GM21367 (cell line): ENCODE data around the gene COL20A1.

Experiments
- ATAC-seq: cut with Tn5 transposase; IDR thresholded peaks from one replicate; pipeline ENCODE4 v1.9.1; 2021; ENCODE audit not compliant: unreplicated experiment

COL20A1 gene

DNA sequence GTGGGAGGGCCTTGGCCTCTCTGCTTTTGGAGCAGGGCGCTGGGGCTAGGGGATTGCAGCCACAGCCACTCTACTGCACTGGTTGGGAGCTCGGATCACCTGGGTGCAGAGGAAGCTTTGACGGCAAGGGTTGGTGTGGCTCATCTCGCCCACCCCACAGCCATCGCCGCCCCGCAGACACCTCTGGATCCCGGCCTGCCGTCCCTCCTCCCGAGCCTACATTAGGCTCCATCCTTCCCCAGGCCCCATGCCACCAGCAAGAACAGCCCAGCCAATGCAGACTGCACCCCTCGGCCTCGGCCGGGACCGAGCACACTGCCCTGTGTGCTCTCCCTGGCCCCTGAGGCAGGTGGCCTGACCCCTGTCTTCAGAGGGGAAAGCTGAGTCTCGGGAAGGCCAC is 32.5 kb upstream of the COL20A1 start:
- no peak for ATAC-seq

DNA sequence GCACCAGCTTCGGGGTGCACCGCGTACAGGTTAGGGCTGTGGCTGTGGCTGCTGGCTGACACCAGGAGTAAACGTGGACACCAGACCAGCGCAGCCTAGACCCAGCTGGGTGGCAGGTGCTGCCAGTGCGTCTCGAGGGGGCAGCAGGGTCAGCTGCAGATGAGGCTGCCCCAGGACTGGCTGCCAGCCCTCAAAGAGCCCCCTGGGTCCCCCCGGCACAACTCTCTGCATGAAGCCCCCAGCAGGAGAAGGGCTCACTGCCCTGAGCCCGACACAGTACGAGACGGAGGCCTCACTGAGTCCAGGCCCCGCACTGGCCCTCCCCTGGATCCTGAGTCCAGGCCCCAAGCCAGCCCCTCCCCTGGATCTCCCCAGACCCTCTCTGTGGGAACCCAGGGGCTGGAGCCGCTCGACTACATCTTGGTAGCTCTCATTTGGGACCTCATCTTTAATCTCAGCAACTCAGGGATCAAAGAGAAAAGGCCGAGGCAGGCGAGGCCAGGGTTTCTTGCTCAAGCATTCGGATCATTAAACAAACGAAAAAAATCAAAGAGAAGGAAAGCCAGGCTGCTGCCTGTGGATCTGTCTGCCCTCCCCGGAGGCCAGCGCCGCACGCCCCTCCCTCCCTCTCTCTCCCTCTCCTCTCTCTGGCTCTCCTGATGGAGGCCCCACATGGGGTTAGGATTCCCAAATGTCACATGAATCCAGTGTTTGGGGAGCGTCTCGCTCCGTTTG is 31.8 kb upstream of the COL20A1 start:
- no peak for ATAC-seq

- ATAC-seq, result no peak
These were observed 31.0 kb upstream of the COL20A1 start for GRCh38 chr20:63261795-63262528.

GRCh38 chr20:63262836-63263235 is 30.1 kb upstream of the COL20A1 start:
- no peak for ATAC-seq

DNA sequence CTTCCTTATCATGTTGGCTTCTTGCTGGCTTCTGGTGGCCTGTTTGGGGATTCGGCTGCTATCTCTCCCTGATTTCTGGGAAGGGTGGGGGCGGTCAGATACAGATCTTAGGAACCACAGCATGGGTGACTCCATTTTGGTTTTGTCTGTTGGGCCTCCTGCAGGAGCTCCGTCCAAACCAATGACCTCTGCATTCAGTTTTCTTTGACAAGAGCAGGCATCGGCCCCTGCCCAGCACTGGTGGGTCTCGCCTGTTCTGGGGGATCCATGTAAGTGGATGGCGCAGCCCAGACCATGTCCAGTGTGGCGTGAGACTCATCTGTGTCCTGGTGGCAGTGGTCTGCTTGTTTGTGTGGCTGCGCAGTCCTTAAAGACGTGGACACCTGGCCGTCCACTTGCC is 29.0 kb upstream of the COL20A1 start:
- no peak for ATAC-seq

GRCh38 chr20:63264519-63264918 is 28.5 kb upstream of the COL20A1 start:
- ATAC-seq, result no peak

DNA sequence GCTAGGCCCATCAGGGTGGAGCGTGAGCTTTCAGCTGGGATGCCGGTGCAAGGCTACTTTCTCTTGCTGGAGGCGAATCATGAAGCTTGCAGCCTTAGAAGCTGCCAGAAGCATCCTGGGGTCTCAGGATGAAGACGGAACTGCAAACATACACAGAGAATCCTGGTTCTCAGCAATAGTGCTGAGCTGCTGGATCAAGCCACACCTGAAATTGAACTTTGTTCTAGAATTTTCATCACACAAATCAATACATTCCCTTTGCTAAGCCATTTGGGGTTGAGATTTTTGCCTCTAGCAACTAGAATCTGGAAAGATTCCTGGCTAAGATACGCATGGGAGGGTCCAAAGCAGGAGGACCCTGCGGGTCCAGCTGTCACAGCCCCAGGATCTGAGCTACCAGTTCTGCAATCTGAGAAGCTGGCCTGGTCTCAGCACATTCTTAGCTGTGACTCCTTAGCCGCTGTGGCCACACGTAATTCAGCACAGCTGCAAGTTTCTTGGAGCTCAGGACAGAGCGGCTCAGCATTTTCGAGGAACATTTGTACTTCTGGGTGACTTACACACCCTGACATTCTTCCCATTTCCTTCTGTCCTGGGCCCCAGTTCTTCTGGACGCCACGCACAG is 27.0 kb upstream of the COL20A1 start:
- ATAC-seq, result no peak

- no peak for ATAC-seq
These were observed 25.3 kb upstream of the COL20A1 start for GRCh38 chr20:63267691-63268090.

GRCh38 chr20:63268256-63268655 is 24.7 kb upstream of the COL20A1 start:
- ATAC-seq, result no peak

GRCh38 chr20:63268671-63269439 is 24.1 kb upstream of the COL20A1 start:
- ATAC-seq, result no peak

- no peak for ATAC-seq
These were observed 23.3 kb upstream of the COL20A1 start for GRCh38 chr20:63269724-63270123.

DNA sequence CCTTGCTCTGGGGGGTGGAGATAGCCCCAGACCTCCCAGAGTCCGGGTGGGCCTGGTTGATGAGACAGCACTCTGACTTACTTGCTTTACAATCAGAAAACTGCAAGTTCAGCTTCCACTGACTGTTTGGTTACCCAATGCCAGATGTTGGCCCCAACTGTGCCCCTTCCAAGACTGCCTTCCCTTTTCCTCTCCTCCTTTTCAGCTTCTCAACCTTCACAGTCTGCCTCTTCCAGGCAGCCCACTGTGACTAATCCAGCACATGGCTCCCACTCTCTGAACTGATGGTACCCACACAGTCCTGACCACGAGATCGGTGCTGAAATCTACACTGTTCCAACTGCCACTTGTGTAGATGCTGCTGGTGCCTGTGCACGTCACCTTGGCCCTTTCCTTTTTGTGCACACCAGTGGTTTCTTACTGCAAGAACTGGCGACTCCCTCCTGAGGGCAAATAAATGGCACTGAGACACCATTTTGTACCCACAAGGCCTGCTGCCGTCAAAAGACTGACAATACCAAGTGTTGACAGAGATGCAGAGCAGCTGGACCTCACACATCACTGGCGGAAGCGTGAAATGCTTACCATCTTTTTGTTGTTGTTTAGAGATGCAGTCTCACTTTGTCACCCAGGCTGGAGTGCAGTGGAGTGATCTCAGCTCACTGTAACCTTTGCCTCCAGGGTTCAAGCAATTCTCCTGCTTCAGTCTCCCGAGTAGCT is 22.2 kb upstream of the COL20A1 start:
- ATAC-seq, result no peak

- ATAC-seq, result peak; percentile 80
These were observed 20.6 kb upstream of the COL20A1 start, which contains the start of gene ARFGAP1 for GRCh38 chr20:63272105-63273058. ARFGAP1 (plus strand) TSS chr20:63272813; CDS start chr20:63275581, 2,768 bp downstream.

DNA sequence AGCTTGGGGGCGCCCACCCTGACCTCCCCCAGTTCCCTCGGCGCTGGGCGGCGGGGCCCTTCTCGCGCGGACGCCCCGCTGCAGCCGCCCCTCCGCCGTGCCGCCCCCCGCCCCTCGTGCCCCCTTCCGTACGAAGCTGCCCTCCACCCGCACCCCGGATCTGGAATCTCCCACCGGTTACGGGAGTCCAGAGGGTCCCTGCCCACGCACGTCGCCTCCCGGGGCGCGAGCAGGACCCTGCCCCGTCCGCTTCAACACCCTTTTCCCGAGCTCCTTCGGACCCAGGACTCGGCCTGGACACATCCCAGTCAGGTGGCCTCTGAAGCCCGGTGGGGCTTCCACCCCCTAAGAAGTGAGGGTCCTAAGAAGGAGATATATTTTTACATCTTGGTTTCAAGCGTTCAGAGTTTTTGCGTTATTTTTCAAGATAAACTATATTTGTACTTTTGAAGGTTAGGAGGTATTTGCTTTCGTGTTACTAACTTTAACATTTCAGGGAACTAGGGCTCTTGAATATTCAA is 19.9 kb upstream of the COL20A1 start:
- no peak for ATAC-seq

- ATAC-seq, result no peak
These were observed 19.2 kb upstream of the COL20A1 start for GRCh38 chr20:63273635-63274380.

- no peak for ATAC-seq
These were observed 18.4 kb upstream of the COL20A1 start for GRCh38 chr20:63274381-63275228.

DNA sequence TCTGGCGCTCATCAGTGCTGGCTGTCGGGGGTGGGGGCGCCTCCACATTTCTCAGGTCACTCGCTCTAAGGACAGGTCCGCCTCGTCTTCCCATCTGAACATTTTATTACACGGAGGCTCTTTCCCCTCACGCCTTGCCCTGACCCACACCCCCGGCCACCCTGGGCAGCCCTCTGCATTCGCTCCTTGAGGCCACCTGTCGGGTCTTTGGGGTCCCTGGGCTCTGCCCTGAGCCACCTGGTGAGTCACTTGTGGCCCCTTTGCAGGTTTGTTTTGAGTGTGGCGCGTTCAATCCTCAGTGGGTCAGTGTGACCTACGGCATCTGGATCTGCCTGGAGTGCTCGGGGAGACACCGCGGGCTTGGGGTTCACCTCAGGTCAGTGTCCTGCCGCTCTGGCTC is 17.2 kb upstream of the COL20A1 start:
- ATAC-seq, result no peak

DNA sequence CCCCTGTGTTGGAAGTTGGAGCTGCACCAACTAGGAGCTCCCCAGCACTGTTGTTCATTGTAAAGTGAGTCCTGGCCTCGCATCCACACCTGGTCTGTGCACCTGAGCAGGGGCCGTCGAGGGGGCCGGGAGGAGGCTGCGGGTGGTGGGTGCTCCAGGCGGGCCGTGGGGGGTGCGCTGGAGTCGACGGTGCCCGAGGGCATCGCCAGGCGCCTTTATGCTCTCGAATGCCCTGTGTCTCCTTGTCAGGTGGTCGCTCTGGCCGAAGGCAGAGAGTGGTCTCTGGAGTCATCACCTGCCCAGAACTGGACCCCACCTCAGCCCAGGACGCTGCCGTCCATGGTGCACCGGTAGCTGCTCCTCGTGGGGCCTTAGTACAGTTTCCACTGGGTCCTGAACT is 16.0 kb upstream of the COL20A1 start:
- ATAC-seq, result no peak
